Esophagus squamous epithelium (tissue), 4 donors: ENCODE data around the gene SAMD5.

Source experiments
- CTCF ChIP-seq, 6 experiments: fragments of 450-650 bp in 4 of 6; fragments of 200-600 bp in 2 of 6; sonication (generic) in 2 of 6; IDR thresholded peaks; one replicate each; pipeline ENCODE4 v1.5.1; 2016 to 2019; ENCODE audit warnings: antibody characterized with exemption in 6 of 6, mild to moderate bottlenecking in 4 of 6, moderate library complexity in 4 of 6
- POLR2A ChIP-seq, 4 donors: fragments of 450-650 bp; IDR thresholded peaks; one replicate each; pipeline ENCODE4 v1.6.1; 2017; ENCODE audit warnings: antibody characterized with exemption in 4 of 4, mild to moderate bottlenecking in 4 of 4, moderate library complexity in 3 of 4

GRCh38 chr6:147548921-147549475, 40.5 kb downstream of the SAMD5 start:
- TF ChIP-seq CTCF (IDR thresholded peaks at IDR 0.05), result no peak
- TF ChIP-seq POLR2A (IDR thresholded peaks at IDR 0.05), result no peak
